ENCODE measurements around the gene BMP2. TPM values are rescaled to one million over a fixed set of nuclear protein-coding genes. Genes with fewer than 3 reads are reported as not detected.

Gene BMP2
- total RNA-seq (2022; extraction: Qiagen RNA extraction; ENCODE audit: low read depth): 0.55 to 1.0 TPM (median 0.68 TPM) in 5 replicates

GRCh38 chr20:6767536-6768227 is at the start of gene BMP2:
Gene BMP2 (plus strand): TSS chr20:6767686. CDS start chr20:6770127, 2,441 bp downstream.

Measured in A549 treated with CpdA at 1 μM for 4 hours (cell line).